Activated CD8-positive, alpha-beta memory T cell treated with anti-CD3 and anti-CD28 coated beads, Interleukin-2, amount 50 U/mL, for 24 hours (primary cell): ENCODE measurements around the gene TIMM50.
"Not testable (repeated sequence)": the region's sequence is repeated elsewhere in the genome, so short reads cannot be mapped to it uniquely, and the experiment has no call there.

Source experiments
- DNase-seq: peaks from one replicate; pipeline ENCODE4 v3.0.0-alpha.2; 2020; ENCODE audit errors: extremely low read depth

Gene TIMM50

DNA sequence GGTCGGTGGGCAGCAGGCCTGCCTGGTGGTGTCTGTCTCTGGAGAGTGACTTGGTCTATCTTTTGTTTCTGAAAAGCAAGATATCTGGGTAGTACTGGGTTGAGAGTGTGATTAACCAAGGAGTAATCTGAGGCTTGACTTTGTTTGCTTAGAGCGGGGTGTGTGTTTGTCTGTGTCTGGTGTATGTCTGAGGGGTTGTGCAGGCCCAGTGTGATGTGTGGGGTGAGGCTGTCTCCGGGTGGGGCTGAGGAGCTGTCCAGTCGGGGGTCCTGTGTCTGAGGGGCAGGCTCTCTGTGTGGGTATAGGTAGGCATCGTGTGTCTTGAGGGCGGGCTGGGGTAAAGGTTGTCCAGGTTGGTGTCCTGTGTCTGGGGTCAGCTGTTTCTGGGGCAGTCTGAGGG is 11.1 kb upstream of the TIMM50 start:
- no peak for DNase-seq

DNA sequence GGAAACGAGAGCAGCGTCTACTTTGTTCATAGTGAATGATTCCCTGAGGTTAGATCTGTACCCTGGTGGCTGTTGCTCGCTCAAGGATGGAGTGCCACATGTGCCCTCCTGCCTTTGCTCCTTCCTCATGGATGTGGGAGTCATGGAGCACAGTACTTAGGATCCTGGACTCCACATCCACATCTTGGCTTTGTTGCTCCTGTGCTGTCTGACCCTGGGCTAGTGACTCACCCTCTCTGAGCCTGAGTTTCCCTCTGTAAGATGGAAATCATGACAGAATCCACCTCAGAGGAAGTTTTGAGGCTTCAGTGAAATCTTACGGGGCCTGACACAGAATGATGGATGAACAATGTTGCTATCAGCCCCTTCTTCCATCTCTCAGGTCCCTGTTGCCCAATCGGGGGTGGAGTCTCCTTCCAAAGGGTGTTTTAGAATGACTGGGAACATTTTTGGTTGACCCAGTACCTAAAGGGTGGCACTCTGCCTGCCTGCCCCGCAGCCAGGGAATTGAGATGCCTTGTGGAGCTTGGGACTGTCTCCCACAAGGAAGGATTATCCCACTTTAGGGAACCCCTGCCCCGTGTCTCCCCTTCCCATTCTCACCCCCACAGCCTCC is 9.8 kb upstream of the TIMM50 start:
- DNase-seq, result no peak

DNA sequence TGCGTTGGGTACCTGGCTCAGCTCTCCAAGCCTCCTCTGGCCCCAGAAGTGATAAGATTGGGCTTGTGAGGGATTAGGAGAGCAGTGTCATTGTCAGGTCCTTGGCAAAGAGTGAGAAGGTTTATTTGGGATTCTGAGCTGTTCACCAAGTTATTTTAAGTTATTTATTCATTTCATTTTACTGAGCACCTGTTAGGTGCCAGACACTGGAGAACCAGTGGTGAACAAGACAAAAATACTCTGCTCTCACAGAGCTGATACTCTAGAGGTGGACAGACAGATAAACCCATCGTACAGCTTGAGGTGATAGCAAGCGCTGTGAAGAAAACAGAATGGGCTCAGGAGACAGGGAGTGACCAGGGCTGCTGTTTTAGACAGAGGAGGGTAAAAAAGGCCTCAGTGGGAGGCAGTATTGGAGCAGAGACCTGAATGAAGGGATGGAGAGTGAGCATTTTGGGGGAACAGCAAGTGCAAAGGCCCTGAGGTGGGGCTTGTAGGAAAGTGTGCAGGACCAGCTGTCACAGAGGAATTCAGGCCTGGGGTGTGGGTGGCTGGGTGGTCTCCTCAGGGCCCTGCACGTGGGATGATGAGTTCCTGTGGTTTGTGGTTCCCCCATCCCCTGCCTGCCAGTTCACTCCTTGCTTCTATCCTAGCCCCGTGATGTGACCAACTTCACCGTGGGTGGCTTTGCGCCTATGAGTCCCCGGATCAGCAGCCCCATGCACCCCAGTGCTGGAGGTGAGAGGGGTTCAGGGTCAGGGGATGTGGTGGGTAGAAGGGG is 8.7 kb upstream of the TIMM50 start:
- DNase-seq, result no peak

DNA sequence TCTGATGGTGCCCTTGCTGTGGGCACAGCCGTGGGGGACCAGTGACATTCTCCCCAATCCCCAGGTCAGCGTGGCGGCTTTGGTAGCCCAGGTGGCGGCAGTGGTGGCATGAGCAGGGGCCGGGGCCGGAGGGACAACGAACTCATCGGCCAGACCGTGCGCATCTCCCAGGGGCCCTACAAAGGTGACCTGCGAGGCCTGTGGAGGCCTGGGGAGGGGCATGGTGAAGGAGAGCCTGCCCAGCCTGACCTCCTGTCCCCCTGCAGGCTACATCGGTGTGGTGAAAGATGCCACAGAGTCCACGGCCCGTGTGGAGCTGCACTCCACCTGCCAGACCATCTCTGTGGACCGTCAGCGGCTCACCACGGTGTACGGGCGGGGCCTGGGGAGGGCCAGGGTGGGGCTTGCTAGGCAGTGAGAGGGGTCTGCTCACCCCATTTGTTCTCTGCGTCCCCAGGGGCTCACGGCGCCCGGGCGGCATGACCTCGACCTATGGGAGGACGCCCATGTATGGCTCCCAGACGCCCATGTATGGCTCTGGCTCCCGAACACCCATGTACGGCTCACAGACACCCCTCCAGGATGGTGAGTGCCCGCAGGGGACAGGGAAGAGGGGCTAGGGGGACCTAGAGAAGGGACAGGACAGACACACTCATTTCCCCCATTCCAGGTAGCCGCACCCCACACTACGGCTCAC is 7.7 kb upstream of the TIMM50 start:
- DNase-seq, result no peak

DNA sequence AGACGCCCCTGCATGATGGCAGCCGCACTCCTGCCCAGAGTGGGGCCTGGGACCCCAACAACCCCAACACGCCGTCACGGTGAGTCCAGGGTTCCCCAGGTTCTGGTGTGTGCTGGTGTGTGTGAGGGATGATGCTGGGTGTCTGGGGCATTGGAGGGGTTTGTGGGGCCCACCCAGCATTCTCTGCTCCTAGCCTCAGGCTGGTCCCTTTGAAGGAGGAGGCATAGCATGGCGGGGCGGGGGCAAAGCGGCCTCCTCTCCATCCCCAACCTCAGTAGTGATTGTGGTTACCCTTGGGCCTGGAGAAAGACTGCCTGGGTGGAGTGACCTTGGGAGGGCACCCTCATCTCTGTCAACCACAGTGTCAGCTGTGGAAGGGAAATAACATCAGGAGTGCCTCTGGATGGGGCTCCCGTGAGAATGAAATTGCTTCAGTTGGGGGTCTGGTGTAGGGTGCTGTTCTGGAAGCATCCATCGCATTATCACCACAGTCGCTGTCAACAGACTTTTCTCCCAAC is 7.1 kb upstream of the TIMM50 start:
- DNase-seq, result no peak

DNA sequence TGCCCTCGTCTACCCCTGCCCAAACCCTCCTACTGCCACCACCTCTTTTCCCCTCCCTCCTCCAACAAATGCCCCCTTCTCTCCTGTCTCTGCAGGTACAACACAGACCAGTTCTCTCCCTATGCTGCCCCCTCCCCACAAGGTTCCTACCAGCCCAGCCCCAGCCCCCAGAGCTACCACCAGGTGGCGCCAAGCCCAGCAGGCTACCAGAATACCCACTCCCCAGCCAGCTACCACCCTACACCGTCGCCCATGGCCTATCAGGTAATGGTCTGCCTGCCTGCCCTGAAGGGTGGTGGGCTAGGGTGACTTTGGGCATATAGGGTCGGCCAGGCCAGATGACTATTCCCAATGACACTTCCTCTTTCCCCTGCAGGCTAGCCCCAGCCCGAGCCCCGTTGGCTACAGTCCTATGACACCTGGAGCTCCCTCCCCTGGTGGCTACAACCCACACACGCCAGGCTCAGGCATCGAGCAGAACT is 6.5 kb upstream of the TIMM50 start:
- no peak for DNase-seq

DNA sequence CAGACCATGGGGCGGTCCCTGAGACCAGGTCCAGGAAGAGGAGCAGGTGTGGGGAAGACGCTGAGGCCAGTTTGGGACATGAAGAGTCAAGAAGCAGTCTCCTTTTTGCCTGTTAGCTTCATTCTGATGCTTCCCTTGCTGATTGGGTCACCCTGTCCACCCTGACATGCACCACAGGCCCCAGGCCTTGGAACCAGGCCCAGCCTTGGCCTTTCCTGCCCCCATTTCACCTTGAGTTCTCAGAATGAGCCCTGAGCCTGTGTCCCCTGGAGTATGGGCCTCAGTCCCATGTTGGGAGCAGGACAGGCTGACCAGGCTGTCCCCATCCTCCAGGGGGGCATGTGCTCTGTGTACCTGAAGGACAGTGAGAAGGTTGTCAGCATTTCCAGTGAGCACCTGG is 4.9 kb upstream of the TIMM50 start:
- DNase-seq, result no peak

DNA sequence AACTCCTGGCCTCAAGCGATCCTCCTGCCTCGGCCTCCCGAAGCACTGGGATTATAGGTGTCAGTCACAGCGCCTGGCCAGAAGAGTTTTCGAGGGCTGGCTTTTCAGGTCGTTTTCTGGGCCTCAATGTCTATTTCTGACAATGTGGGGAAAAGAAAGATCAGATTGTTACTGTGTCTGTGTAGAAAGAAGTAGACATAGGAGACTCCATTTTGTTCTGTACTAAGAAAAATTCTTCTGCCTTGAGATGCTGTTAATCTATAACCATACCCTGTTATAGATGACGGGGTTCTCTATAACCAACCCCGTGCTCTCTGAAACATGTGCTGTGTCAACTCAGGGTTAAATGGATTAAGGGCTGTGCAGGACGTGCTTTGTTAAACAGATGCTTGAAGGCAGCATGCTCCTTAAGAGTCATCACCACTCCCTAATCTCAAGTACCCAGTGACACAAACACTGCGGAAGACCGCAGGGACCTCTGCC is 1.3 kb upstream of the TIMM50 start:
- DNase-seq, result not testable (repeated sequence)

DNA sequence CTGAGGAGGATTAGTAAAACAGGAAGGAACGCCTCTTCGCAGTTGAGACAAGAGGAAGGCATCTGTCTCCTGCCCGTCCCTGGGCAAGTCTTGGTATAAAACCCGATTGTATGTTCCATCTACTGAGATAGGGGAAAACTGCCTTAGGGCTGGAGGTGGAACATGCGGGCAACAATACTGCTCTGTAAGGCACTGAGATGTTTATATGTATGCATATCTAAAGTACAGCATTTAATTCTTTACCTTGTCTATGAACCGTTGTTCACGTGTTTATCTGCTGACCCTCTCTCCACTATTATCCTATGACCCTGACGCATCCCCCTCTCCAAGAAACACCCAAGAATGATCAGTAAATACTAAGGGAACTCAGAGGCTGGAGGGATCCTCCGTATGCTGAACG is 722 bp upstream of the TIMM50 start:
- no peak for DNase-seq

DNA sequence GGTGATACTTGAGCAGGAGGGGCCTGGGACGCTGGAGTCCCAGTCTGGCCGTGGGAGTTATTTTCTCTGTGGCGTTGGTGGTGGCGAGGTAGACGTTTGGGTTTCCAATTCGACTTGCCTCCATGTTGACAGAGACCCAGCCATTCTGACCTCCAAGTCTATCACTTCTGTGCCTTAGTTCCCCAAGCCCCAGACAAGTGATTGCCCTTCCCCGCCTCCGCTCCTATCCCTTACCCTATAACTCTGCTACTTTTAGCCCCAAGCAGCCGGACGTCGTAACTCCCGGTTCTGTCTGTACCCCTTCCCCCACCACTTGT is 549 bp downstream of the TIMM50 start:
- DNase-seq, result no peak

DNA sequence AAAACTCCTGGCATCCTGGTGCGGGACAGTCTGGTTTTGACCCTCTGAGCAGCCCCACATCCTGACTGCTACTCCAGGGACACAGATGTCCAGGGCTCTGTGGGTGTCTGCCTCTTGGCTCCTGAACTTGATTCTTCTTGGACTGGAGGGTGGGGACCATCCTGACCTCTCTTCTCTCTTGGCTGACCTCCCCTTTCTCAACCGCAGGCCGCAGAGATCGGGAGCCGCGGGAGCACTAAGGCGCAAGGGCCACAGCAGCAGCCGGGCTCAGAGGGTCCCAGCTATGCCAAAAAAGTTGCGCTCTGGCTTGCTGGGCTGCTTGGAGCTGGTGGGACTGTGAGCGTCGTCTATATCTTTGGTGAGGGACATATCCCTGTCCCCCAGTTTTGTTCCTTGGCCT is 1.0 kb downstream of the TIMM50 start:
- DNase-seq, result no peak

DNA sequence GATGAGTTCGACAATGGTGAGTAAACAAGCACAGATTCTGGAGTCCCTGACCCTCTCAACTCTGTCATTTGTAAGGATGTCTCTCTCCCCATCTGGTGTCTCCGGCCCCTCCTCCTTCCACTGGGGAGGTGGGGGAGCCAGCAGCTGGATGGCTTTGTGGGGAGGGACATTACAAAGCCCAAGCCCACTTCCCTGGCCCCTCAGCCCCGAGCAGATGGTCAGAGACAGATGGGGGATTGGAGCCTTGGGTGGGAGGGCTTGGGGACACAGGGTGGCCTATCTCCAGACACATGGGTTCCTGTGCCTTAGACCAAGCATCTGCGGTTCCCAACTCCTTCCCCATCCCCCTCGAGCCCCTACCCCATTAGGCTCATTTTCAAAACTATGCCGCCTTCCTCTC is 2.5 kb downstream of the TIMM50 start:
- DNase-seq, result no peak

DNA sequence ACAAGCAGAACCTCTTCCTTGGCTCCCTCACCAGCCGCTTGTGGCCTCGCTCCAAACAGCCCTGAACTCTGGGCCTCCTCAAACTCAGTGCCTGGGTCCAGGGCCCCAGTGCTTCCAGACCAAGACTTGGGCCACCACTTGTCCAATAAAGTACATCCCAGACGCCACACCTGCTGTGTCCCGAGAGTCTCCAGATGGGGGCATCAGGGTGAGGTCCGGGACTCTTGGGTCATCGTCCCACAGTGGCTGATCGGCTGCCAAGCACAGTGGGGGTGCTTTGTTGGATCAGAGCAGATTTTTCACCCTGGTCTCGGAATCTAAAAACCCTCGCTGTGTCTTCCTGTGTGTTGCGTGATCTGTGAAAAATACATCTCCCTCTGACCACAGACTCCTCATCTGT is 9.1 kb downstream of the TIMM50 start:
- DNase-seq, result no peak

DNA sequence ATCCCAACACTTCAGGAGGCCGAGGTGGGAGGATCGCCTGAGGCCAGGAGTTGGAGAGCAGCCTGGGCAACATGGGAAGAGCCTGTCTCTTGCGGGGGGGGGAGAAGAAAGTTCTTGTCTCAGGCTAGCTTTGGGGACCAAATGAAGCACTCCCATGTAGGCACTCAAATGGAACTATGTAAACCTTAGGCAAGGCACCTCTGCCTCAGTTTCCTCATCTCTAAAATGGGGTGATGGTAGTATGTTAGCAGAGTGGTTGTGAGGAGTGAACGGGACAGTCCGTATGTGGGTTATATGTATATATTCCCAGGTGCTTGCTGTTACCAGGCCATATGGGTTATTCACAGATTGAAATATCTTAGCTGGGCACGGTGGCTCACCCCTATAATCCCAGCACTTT is 11.6 kb downstream of the TIMM50 start:
- DNase-seq, result no peak

DNA sequence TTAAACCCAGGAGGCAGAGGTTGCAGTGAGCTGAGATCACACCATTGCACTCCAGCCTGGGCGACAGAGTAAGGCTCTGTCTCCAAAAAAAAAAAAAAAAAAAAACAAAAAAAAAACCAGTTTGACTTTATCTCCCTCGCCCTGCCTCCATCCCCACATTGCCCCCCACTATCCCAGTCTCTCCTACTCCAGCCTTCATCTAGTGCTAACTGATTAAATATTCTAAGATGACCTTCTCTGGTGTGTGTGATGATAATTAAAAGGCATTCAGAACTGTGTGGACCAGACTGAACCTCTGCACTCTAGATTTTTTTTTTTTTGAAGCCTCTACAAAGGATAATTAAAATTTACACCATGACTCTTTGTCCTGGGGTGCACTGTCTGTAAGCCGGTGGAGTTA is 12.2 kb downstream of the TIMM50 start:
- DNase-seq, result no peak

DNA sequence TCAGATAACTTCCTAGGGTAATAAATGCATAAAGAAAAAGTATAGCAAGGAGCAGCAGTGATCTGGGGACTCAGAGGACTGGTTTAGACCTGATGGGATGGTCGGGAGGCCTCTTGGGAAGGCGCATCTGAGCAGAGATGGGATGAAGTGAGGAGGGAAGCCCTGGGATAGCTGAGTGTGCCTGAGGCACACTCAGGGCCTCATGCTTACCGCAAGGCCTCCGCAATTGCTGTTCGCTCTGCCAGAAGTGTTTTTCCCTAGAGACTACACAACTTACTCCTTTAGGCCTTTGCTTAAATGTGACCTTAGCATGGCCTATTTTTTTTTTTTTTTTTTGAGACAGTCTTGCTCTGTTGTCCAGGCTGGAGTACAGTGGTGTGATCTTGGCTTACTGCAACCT is 14.0 kb downstream of the TIMM50 start:
- no peak for DNase-seq

DNA sequence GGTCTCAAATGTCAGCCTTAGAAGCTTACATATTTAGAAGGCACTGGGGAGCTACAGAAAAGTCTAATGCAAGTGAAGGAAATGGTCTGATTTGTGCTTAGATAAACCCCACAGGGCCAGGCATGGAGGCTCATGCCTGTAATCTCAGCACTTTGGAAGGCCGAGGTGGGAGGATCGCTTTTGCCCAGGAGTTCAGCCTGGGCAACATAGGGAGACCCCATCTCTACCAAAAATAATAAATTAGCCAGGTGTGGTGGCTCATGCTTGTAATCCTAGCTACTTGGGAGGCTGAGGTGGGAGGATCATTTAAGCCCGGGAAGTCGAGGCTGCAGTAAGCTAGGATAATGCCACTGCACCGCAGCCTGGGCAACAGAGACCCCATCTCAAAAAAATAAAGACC is 15.4 kb downstream of the TIMM50 start:
- no peak for DNase-seq

DNA sequence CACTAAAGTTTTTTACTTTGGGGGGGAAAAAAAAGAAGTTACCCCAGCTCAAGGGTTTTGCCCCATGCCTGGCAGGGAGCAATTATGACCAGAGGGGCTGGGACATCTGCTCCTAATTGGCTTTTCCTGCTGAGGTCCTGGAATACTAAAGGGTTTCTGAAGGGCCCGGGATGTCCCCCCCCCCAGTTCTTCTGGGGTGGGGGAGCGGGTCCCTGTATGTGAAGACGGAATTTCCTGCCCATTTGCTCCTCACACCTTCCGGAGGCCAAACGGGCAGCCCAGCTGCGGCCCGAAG is 17.0 kb downstream of the TIMM50 start:
- DNase-seq, result no peak

DNA sequence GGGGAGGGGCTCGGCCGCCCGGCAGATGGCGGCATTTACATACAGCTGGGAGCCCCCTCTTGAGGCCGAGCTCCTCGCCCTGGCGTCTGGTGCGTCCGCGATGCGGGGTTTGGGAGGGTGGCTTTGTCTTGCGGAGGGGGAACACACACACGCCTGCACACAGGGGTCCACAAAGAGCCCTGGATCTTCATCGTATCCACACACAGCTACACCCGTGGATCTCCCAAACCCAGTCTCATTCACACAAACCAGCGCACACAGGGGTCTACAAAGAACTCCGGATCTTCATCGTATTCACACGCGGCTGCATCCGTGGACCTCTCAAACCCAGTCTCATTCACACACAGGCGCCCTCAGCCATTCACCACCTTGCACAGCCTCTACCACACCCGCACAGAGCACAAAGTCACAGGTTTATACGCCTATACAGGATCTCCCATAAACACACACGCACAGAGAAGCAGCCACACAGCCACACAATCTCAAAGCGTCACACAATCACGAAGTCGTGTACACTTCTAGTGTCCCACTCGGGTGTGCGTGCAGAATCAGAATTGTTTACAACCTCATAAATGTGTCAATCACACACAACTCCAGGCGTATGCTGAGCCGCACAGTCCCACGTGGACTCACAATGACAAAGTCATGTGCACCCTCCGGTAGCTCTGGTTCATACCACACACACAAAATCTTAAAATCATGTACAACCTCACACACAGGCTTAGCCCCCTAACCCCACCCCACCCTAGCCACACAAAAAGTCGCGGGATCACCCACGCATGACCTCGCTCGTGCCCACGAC is 17.6 kb downstream of the TIMM50 start:
- DNase-seq, result no peak

DNA sequence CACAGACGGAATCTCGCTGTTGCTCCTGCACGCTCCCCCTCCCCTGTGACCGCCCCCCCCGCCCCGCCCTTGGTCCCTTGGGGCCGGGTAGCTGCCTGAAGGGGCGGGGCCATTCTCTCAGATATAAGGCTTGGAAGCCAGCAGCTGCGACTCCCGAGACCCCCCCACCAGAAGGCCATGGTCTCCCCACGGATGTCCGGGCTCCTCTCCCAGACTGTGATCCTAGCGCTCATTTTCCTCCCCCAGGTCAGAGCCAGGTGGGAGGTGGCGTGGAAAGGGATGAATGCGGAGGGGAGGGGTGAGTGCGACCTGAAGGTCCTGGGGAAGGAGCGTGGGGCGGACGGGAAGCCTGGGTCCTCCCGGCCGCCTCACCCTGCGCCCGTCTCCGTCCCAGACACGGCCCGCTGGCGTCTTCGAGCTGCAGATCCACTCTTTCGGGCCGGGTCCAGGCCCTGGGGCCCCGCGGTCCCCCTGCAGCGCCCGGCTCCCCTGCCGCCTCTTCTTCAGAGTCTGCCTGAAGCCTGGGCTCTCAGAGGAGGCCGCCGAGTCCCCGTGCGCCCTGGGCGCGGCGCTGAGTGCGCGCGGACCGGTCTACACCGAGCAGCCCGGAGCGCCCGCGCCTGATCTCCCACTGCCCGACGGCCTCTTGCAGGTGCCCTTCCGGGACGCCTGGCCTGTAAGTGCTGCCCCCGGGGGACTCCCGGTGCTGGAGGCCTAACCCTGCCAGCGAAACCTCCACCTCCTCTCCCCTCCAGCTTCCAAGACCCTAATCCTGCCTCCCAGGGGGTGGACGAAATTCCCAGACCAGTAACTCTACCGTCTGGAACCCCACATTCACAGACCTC is 18.4 kb downstream of the TIMM50 start, which contains the start of gene DLL3:
TSS of gene DLL3 (plus strand) at position 150 of the 845 bp plus-strand sequence. CDS start at position 178, 28 bp downstream.
- DNase-seq, result no peak

DNA sequence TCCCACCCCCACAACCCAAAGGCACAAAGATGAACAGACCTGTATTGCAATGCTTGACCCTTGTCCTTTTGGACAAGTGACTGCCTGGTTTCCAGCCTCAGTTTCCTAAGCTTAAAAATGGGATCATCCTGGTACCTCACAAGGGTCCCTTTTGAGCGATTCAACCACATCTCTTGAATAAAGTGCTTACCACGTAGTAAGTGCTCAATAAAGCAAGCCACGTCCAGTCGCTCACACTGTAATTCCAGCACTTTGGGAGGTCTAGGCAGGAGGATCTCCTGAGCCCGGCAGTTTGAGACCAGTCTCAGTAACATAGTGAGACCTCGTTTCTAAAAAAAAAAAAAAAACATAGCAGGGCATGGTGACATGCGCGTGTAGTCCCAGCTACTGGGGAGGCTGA is 19.3 kb downstream of the TIMM50 start:
- DNase-seq, result no peak
